ENCODE data around the gene USP40. TPM values are rescaled to one million over a fixed set of nuclear protein-coding genes. Genes with fewer than 3 reads are reported as not detected.
A peak's percentile ranks its signal among the peaks of the same experiment; 100 is the strongest.

USP40 gene
- total and polyA plus RNA-seq, 10 of the 15 experiments (the other 5 are each of a cell fraction or from before 2014, with no cell fraction given), result 3.4 to 20.8 (median 15.2) TPM

- ChIA-PET POLR2A (interaction anchor here (0.6 kb wide), 1 partner anchor 233 kb away, joined by 7 read pairs; no protein-coding TSS in a partner anchor), SMC1A (ENCODE audit: uncharacterized antibody, unreplicated experiment) (interaction anchor here (0.6 to 0.7 kb wide), 2 partner anchors 28 to 1476 kb away, joined by 3 read pairs; no protein-coding TSS in a partner anchor), CTCF (interaction anchor here (0.6 to 1.3 kb wide), 4 partner anchors 11 to 155 kb away, joined by 3 to 4 read pairs (median 3); no protein-coding TSS in a partner anchor), RAD21 (ENCODE audit: unreplicated experiment) (interaction anchor here (1.0 kb wide), 1 partner anchor 10 kb away, joined by 4 read pairs; no protein-coding TSS in a partner anchor)
- TF ChIP-seq TCF3 (IDR thresholded peaks at IDR 0.05; ENCODE audit: borderline replicate concordance, insufficient read depth, low read depth, low read length) (no peak), NR2F1 (conservative IDR thresholded peaks at IDR 0.05) (no peak), HDGF (IDR thresholded peaks at IDR 0.05) (no peak), ZNF274 (IDR thresholded peaks at IDR 0.05; ENCODE audit: insufficient read depth, insufficient read length) (no peak)
- TF ChIP-seq, protein P1, sequence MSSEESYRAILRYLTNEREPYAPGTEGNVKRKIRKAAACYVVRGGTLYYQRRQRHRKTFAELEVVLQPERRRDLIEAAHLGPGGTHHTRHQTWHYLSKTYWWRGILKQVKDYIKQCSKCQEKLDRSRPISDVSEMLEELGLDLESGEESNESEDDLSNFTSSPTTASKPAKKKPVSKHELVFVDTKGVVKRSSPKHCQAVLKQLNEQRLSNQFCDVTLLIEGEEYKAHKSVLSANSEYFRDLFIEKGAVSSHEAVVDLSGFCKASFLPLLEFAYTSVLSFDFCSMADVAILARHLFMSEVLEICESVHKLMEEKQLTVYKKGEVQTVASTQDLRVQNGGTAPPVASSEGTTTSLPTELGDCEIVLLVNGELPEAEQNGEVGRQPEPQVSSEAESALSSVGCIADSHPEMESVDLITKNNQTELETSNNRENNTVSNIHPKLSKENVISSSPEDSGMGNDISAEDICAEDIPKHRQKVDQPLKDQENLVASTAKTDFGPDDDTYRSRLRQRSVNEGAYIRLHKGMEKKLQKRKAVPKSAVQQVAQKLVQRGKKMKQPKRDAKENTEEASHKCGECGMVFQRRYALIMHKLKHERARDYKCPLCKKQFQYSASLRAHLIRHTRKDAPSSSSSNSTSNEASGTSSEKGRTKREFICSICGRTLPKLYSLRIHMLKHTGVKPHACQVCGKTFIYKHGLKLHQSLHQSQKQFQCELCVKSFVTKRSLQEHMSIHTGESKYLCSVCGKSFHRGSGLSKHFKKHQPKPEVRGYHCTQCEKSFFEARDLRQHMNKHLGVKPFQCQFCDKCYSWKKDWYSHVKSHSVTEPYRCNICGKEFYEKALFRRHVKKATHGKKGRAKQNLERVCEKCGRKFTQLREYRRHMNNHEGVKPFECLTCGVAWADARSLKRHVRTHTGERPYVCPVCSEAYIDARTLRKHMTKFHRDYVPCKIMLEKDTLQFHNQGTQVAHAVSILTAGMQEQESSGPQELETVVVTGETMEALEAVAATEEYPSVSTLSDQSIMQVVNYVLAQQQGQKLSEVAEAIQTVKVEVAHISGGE (CRISPR knock-in tag; IDR thresholded peaks at IDR 0.05), result no peak
- H3K79me2 ChIP-seq (ENCODE audit: control insufficient read depth, insufficient read depth, low read length), result no peaks in the 10 kb centered on the region
- H4K20me1 ChIP-seq (ENCODE audit: control insufficient read depth, insufficient read depth), result no peaks in the 10 kb centered on the region
- peaks cover 0 to 7% of the 10 kb centered on the region in 2 experiments; a peak in 1 of 4 replicates for H3K36me3 ChIP-seq (ENCODE audit: control insufficient read depth in 2 of 2, insufficient read depth in 2 of 2, low read length in 1 of 2)
- 96% methylated on average over 7 of the region's 7 CpGs for WGBS (ENCODE audit: insufficient coverage, insufficient replicate concordance, low lambda C conversion rate, missing lambda C conversion rate)
- BruUV-seq (replicated peaks), result no TSS peak
- ATAC-seq (peak; percentile 82), FAIRE-seq (no peak), DNase-seq (ENCODE audit: low read depth, low spot score) (no peak)
- in situ Hi-C loops (cut with MboI) (no loop called here), intact Hi-C loops (cut with micrococcal nuclease; ENCODE audit: unreplicated experiment) (no loop called here)
- no peak overlapping the region for H3K4me3 ChIP-seq
- no peaks in the 10 kb centered on the region for H3K9me3 ChIP-seq (replicated peaks; ENCODE audit: control insufficient read depth, insufficient read depth, low read length)
- no peaks in the 10 kb centered on the region for H3K27me3 ChIP-seq (replicated peaks in 1 of 2; ENCODE audit: control insufficient read depth in 2 of 2, insufficient read depth in 2 of 2, low read length in 1 of 2)
- H3K4me1 ChIP-seq (ENCODE audit: control insufficient read depth, insufficient read depth, low read length), result peaks cover 7% of the 10 kb centered on the region
- H3K4me2 ChIP-seq (ENCODE audit: control insufficient read depth, insufficient read depth), result no peak overlapping the region; the same call in 1 of the 2 replicates
- H2AFZ ChIP-seq (ENCODE audit: control insufficient read depth, low read depth, low read length), result peak overlapping the region; percentile 67
- peak overlapping the region; percentile 59 for H3K27ac ChIP-seq (ENCODE audit: control insufficient read depth, insufficient read depth)
- no peak overlapping the region for H3K9ac ChIP-seq (ENCODE audit: control insufficient read depth, insufficient read depth, low read length)
Measured at GRCh38 chr2:233556881-233557736, 9.5 kb downstream of the USP40 start.

Data from GM12878 (cell line).